Breast epithelium (tissue), 4 donors: ENCODE data around the gene SDK1. TPM values are rescaled to one million over a fixed set of nuclear protein-coding genes. Genes with fewer than 3 reads are reported as not detected.

Experiments used
- DNase-seq, 2 donors: peaks; one replicate each; pipeline ENCODE4 v3.0.0-alpha.2; 2019; ENCODE audit warnings: low spot score in 2 of 2
- H3K27ac ChIP-seq, 2 donors: fragments of 200-600 bp; sonication (generic) in 1 of 2; one replicate each; pipeline ENCODE4 v1.5.1; 2016 to 2019; ENCODE audit warnings: mild to moderate bottlenecking in 1 of 2
- H3K27me3 ChIP-seq, 2 donors: fragments of 200-600 bp; sonication (generic) in 1 of 2; one replicate each; pipeline versions ENCODE4 v1.5.1 to v1.6.0; 2017 to 2019; ENCODE audit warnings: control low read depth in 1 of 2, mild to moderate bottlenecking in 1 of 2
- H3K36me3 ChIP-seq: fragments of 200-600 bp; one replicate; pipeline ENCODE4 v1.5.1; 2019
- H3K4me1 ChIP-seq, 2 donors: fragments of 200-600 bp; sonication (generic); one replicate each; pipeline ENCODE4 v1.5.1; 2016 to 2019; ENCODE audit warnings: control low read depth in 1 of 2
- H3K4me3 ChIP-seq, 3 donors: fragments of 200-600 bp; sonication (generic); 1 replicate in 2 of 3; 2 replicates in 1 of 3; pipeline ENCODE4 v1.5.1; 2016 to 2019; ENCODE audit warnings: mild to moderate bottlenecking in 3 of 3, moderate library complexity in 2 of 3
- H3K9me3 ChIP-seq, 2 donors: fragments of 200-600 bp; sonication (generic) in 1 of 2; one replicate each; pipeline ENCODE4 v1.5.1; 2016 to 2019; ENCODE audit warnings: control low read depth in 1 of 2
- POLR2A ChIP-seq: fragments of 450-650 bp; IDR thresholded peaks from one replicate; pipeline ENCODE4 v1.6.1; 2016; ENCODE audit warnings: antibody characterized with exemption, mild to moderate bottlenecking, moderate library complexity
- POLR2AphosphoS5 ChIP-seq, 3 donors: sonication (generic); formaldehyde crosslinking; IDR thresholded peaks; one replicate each; pipeline ENCODE4 v1.6.1; 2017; ENCODE audit warnings: antibody characterized with exemption in 3 of 3
- intact Hi-C: fragments of 100-400 bp; cut with DNase I; formaldehyde crosslinking; loops from one replicate; pipeline ENCODE4 v1.15.1; 2023; ENCODE audit warnings: low total_unique reads
- total RNA-seq, 3 donors: library from RNA; depleted of rRNA; stranded (reverse); fragments of >200 nt; gene quantifications; one replicate each; pipeline ENCODE4 v1.1.0, GENCODE V29; 2016
- TF ChIP-seq, protein P1 (sequence below), 3 donors: fragments of 450-650 bp; IDR thresholded peaks; one replicate each; pipeline ENCODE4 v1.5.1; 2016 to 2017; ENCODE audit warnings: antibody characterized with exemption in 3 of 3, mild to moderate bottlenecking in 3 of 3, moderate library complexity in 3 of 3

The SDK1 gene
- total RNA-seq, 3 donors from 2014 or later: 3.7 to 18.2 (median 6.6) TPM

GRCh38 chr7:3431306-3431705, 130.3 kb downstream of the SDK1 start:
- Histone ChIP-seq H3K4me1 (no peaks in the 10 kb centered on the region), H3K36me3 (no peaks in the 10 kb centered on the region), H3K27ac (no peak overlapping the region), H3K27me3 (no peaks in the 10 kb centered on the region), H3K4me3 (no peak overlapping the region), H3K9me3 (no peaks in the 10 kb centered on the region)
- intact Hi-C loops: loop anchor here (5.0 kb wide), 1 partner anchor 906 kb away; no protein-coding TSS in a partner anchor
- DNase-seq: no peak
- TF ChIP-seq, protein P1, sequence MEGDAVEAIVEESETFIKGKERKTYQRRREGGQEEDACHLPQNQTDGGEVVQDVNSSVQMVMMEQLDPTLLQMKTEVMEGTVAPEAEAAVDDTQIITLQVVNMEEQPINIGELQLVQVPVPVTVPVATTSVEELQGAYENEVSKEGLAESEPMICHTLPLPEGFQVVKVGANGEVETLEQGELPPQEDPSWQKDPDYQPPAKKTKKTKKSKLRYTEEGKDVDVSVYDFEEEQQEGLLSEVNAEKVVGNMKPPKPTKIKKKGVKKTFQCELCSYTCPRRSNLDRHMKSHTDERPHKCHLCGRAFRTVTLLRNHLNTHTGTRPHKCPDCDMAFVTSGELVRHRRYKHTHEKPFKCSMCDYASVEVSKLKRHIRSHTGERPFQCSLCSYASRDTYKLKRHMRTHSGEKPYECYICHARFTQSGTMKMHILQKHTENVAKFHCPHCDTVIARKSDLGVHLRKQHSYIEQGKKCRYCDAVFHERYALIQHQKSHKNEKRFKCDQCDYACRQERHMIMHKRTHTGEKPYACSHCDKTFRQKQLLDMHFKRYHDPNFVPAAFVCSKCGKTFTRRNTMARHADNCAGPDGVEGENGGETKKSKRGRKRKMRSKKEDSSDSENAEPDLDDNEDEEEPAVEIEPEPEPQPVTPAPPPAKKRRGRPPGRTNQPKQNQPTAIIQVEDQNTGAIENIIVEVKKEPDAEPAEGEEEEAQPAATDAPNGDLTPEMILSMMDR (IDR thresholded peaks at IDR 0.05): no peak
- TF ChIP-seq POLR2A: no peak
- TF ChIP-seq POLR2AphosphoS5 (IDR thresholded peaks at IDR 0.05): no peak

DNA sequence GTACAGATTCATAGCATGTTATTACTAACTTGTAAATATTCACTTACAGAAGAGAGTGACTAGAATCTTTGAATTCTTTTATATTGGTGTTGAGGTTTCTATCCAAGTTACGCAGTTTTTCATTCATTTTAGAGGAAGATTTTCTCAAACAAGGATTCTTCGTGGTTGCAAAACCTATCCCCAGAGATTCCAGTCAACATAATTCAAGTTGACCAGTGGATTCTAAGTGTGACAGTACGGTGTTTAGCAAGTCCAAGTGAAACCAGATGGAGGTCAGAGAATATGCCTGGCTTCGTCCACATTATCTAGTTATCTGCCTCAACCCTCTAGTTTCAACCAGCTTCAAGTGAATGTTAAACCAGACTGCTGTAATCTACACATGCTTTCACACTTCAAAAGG, 131.9 kb downstream of the SDK1 start:
- Histone ChIP-seq H3K36me3 (no peaks in the 10 kb centered on the region), H3K9me3 (no peaks in the 10 kb centered on the region), H3K4me3 (no peak overlapping the region), H3K27ac (no peak overlapping the region), H3K27me3 (no peaks in the 10 kb centered on the region), H3K4me1 (no peaks in the 10 kb centered on the region)
- TF ChIP-seq POLR2A (no peak), POLR2AphosphoS5 (IDR thresholded peaks at IDR 0.05) (no peak)
- TF ChIP-seq, protein P1 (IDR thresholded peaks at IDR 0.05): no peak
- no peak for DNase-seq
- intact Hi-C loops: loop anchor here (5.0 kb wide), 1 partner anchor 904 kb away; no protein-coding TSS in a partner anchor

DNA sequence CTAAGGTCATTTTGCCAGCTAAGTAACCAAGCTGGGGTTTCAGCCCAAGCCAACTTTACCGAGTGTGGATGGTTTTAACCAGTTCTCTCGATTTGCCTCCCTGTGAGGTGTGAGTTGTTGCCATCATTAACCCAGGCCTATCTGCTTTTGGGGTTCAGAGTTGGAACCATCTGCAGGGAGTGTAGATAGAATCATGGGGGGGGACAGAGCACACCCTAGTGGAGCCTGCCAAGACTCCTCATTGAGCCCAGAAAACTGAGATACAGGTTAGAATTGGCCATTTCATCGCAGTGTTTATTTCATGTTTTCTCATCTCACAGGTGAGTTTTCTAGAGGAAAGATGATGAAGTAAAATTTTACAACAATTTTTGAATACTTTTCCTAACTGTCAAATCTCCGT, 133.6 kb downstream of the SDK1 start:
- H3K4me1 ChIP-seq: no peaks in the 10 kb centered on the region
- no peak for DNase-seq
- TF ChIP-seq POLR2AphosphoS5 (IDR thresholded peaks at IDR 0.05) (no peak), POLR2A (no peak)
- TF ChIP-seq, protein P1 (IDR thresholded peaks at IDR 0.05): no peak
- intact Hi-C loops: loop anchor here (5.0 kb wide), 1 partner anchor 903 kb away; no protein-coding TSS in a partner anchor
- H3K27ac ChIP-seq: no peak overlapping the region
- H3K9me3 ChIP-seq: no peaks in the 10 kb centered on the region
- no peaks in the 10 kb centered on the region for H3K36me3 ChIP-seq
- no peaks in the 10 kb centered on the region for H3K27me3 ChIP-seq
- no peak overlapping the region for H3K4me3 ChIP-seq

DNA sequence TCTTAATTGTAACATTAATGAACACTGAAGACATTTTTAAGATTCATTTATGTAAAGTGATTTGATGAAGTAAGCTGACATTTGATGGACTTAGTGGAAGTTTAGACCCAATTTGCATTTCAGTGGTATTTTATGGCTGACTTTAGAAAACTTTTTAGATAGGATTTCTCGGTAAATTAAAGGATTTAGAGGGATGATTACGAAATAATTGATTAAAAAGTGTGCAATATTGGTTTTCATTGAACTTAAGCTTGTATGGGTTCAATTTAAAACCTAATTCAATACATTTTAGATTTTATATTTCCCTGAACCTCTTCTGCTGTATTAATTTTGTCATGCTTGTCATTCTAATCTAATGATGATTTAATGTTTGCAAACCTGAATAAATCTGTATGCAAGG, 135.1 kb downstream of the SDK1 start:
- intact Hi-C loops: no loop called here
- Histone ChIP-seq H3K27ac (no peak overlapping the region), H3K4me1 (no peaks in the 10 kb centered on the region), H3K9me3 (no peaks in the 10 kb centered on the region), H3K27me3 (no peaks in the 10 kb centered on the region), H3K36me3 (no peaks in the 10 kb centered on the region), H3K4me3 (no peak overlapping the region)
- no peak for TF ChIP-seq POLR2AphosphoS5 (IDR thresholded peaks at IDR 0.05)
- TF ChIP-seq POLR2A: no peak
- TF ChIP-seq, protein P1 (IDR thresholded peaks at IDR 0.05): no peak
- DNase-seq: no peak

GRCh38 chr7:3436746-3437145, 135.7 kb downstream of the SDK1 start:
- H3K9me3 ChIP-seq: no peaks in the 10 kb centered on the region
- no peak for DNase-seq
- intact Hi-C loops: no loop called here
- H3K36me3 ChIP-seq: no peaks in the 10 kb centered on the region
- H3K27ac ChIP-seq: no peak overlapping the region
- no peaks in the 10 kb centered on the region for H3K27me3 ChIP-seq
- no peak for TF ChIP-seq POLR2A
- TF ChIP-seq, protein P1 (IDR thresholded peaks at IDR 0.05): no peak
- TF ChIP-seq POLR2AphosphoS5 (IDR thresholded peaks at IDR 0.05): no peak
- H3K4me1 ChIP-seq: no peaks in the 10 kb centered on the region
- H3K4me3 ChIP-seq: no peak overlapping the region
